ENCODE measurements around the gene C2CD4D.

The C2CD4D gene

DNA sequence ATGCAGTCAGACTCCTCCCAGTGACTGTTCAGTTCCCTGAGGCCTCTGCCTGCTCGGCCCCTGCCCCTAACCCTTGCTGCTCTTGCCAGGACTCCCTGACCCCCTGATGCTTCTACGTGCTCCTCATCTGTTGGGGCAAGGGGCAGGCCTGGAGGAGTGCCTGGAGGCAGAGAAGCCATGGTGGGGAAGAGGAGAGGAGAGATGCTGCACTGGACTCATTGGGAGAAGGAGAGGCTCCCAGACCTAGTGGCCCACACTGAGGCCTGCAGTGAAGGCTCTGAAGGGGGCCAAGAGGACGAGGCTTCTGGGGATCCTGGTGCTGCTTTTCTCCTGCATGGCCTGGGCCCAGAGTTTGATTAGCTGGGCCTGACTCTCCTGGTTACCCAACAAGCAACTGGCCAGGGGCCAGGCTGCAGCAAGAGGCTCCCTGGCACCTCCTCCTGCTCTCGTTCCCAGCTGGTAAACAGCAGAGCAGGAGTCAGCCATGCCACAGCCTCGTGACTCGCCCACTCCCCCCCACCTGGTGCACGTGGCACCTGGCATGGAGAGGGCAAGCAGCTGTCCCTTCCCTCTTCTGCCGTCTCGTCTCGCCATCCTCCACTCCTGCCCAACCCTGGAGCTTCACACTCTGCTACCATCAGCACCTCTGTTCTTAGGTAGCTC lies 7.2 kb downstream of the C2CD4D start:
- no peak for DNase-seq

- no peak for DNase-seq
Measured at GRCh38 chr1:151831605-151832004, 8.0 kb downstream of the C2CD4D start, which contains the start of gene RORC. TSS of gene RORC (minus strand) at chr1:151831802. CDS start at chr1:151831764, 38 bp downstream.

DNA sequence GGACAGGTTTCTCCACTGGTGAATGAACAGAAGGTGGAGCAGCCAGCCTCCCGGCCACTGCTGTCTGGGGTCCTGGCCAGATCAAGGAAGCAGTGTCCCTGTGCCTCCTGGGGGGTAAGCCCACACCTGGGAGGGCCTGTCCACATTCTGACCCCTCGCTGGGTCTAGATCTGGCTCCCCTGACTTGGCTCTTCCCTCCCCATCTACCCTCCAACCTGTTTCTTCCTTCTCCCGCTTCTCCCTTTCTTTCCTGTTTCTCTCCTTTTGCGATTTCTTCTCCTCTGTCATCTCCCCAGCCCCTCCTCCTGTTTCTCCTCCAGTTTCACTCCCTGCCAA lies 8.4 kb downstream of the C2CD4D start:
- no peak for DNase-seq

- DNase-seq: no peak
Measured at GRCh38 chr1:151830055-151830454, 9.6 kb downstream of the C2CD4D start.

GRCh38 chr1:151829352-151830046 lies 10.1 kb downstream of the C2CD4D start:
- no peak for DNase-seq

DNA sequence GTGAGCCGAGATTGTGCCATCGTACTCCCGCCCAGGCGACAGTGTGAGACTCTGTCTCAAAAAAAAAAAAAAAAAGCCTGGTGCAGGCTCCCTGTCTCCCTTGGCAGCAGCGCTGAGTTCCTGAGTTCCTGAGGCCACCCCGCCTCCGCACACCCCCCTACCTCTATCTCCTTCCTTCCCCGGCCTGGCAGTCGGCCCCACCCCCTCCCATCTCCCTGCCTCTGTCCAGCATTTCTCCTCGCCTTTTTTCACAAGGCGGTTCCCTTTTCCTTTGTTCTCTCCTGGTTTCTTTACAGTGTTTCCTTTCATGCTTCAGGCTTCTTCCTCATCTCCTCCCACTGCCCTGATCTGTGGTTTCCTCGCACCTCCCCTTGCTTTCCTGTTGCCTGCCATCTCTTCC lies 10.7 kb downstream of the C2CD4D start:
- DNase-seq: no peak

GRCh38 chr1:151827853-151828252 lies 11.8 kb downstream of the C2CD4D start:
- DNase-seq: no peak

DNA sequence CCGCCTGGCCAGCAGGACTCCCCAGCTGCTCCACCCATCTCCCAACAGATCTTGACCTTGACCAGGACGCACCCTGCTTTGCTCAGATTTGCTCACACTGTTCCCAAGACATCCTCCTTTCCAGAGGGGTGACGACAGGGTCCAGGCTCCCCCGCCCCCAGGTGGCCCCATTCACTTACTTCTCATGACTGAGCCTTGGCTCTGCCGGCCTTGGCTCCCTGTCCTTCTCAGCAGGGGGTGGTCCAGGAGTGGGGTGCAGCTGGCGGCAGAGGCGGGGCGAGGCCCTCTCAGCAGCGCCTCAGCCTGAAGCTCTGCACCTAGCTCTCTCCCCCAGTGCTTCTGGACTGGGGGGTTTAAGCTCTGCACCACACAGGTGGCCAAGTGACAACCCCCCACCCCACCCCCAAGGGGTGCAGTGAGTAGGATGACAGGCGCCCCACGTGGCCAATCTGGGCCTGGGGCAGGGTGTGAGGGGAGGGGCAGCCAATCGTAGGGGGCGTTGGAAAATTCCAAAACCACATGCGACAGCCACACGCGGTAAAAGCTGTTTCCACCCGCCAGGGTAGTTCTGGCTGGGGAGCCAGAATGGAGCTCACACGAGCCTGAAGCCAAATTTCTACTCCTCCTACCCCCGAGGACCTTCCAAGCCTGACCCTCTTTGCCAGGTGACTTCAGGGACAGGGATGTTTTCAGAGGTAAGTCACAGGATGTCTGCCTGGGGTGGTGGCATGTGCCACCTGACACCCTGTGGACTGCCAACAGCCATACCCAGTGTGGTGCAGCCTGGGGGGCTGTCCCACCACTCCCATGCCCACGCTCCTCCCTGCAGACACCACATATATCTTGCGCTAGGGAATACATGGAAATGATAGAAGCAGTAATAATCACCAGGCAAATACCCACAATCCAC lies 13.6 kb downstream of the C2CD4D start:
- DNase-seq: no peak

- no peak for DNase-seq
Measured at GRCh38 chr1:151825204-151825603, 14.4 kb downstream of the C2CD4D start.

DNA sequence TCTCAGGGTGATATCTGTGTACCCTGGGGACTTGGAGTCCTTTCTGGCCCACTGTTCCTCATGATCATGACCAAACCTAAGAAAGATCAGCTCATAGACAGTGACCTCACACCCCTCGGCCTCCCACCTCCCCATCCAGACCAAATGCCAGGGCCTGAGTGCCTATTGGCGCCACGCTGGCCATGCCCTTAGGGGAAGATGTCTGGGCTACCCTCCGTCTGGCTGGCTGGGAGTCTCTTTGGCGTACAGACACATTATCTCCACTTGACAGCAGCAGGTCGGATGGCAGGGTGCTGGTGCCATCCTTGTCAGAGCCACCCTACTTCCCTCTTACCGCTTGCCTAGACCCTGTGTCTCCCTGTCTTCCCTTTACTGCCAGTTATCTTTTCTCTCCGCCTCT lies 16.4 kb downstream of the C2CD4D start:
- no peak for DNase-seq

DNA sequence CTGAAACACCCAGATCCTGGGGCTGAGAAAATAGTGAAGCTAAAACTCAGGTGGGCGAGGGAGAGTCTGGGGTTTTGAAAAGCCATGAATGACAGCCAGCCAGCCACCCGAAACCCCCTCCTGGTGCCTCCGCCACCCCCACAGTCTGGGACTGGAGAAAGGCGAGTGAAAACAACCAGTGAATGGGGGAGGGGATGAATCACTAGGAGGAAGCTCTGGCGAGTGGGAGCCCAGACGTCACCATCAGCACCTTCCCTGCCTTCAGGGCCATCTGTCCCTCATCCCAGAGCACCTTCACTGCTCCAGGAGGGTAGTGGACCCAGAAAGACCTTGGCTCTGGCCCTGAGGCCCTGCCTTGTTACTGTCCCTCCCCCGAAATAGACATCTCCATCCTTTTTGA lies 17.2 kb downstream of the C2CD4D start:
- DNase-seq: no peak

GRCh38 chr1:151820940-151821339 lies 18.7 kb downstream of the C2CD4D start:
- DNase-seq: no peak

GRCh38 chr1:151819976-151820623 lies 19.5 kb downstream of the C2CD4D start:
- DNase-seq: no peak

DNA sequence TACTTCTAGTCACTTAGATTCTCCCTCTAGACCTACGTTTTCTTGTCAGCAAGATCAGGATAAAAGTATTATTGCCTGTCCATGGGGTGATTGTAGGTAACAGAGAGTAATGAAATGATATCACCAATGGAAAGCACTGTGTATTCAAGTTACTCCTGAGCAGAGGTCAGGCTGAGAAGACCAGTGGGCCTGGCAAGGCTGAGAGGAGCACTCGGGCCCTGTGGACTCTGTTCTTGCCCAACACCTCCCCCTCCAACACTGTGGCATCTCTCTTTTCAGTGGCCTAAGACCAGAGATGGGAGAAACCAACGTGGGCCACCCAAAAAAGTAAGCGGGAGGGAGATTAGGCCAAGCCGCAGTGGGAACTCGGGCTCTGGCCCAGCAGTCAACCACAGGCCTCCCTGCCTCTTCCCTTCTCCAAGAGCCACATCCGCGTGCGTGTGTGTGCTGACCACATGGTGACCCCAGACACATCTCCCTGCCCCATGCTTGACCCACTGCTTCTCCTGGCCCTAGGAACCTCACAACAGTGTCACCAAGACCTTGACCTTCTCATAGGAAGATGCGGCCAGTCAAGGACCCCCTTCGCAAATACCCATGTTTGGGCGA lies 20.3 kb downstream of the C2CD4D start:
- no peak for DNase-seq

GRCh38 chr1:151817353-151817730 lies 22.3 kb downstream of the C2CD4D start:
- no peak for DNase-seq

DNA sequence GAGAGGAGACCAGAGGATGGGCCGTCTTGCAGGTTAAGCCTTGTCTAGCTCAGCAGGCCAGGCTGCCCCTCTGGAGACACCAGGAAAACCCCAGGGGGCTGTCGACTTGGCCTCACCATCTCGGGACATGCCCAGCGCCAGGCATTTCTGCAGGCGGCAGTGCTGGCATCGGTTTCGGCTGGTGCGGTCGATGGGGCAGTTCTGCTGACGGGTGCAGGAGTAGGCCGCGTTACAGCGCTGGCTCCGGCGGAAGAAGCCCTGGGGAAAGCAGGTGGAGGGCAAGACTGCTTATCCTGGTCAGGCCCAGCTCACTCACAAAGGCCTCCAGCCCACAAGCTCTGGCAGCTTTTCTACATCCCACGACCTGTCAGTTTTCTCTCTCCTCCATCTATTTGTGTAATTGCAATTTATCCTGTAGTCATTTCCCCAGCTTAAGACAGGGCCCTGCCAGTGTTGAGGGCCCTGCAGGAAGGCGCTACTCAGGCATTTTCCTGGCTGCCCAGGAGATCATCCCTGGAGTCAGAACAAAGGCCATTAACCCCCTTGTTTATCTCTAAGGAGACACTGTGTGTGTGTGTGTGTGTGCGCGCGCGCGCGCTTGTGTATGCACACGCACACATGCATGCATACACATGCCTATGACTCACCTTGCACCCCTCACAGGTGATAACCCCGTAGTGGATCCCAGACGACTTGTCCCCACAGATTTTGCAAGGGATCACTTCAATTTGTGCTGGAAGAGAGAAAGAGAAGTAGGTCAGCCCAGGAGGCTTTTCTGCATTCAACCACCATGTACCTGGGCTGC lies 22.9 kb downstream of the C2CD4D start:
- DNase-seq: no peak

- DNase-seq: peak; percentile 26
Measured at GRCh38 chr1:151815716-151816327, 23.8 kb downstream of the C2CD4D start.

DNA sequence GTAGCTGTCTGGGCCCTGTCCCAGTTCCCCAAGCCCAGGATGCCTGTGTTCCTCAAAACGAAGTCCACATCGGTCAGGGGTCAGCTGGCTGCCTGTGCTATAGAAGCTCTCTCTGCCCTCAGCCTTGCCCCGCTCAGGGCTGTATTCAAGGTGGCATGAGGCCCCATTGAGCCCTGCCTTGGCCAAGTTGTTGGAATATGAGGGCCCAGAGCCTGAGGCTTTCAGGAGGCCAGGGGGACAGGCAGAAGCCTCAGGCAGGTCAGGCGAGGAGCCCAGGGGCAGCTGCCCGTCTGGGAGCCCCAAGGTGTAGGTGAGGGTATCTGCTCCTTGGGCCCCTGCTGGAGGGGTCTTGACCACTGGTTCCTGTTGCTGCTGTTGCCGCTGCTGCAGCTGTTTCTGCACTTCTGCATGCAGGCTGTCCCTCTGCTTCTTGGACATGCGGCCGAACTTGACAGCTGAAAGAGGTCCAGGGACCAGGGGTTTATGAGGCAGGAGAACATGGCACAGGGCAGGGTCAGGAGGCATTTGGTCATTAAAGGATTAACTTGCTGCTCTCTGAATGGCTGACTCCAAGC lies 24.6 kb downstream of the C2CD4D start:
- DNase-seq: no peak

DNA sequence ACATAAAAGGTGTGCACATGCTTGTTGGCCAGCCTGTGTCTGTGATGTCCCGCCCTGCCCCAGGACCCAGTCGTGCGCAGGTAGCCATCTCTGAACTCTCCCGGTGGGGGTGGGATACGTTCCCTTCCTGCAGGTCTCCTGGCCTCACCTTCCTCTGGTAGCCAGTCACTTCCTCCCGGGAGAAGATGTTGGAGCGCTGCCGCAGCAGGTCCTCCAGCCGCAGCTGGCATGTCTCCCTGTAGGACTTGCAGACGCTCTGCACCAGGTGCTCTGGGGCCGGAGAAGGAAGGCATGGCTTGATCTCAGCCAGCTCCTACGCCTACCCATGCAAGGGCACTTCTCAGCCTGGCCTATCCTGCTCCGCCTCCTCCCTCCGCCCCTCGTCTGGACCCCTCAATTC lies 25.2 kb downstream of the C2CD4D start:
- DNase-seq: no peak

DNA sequence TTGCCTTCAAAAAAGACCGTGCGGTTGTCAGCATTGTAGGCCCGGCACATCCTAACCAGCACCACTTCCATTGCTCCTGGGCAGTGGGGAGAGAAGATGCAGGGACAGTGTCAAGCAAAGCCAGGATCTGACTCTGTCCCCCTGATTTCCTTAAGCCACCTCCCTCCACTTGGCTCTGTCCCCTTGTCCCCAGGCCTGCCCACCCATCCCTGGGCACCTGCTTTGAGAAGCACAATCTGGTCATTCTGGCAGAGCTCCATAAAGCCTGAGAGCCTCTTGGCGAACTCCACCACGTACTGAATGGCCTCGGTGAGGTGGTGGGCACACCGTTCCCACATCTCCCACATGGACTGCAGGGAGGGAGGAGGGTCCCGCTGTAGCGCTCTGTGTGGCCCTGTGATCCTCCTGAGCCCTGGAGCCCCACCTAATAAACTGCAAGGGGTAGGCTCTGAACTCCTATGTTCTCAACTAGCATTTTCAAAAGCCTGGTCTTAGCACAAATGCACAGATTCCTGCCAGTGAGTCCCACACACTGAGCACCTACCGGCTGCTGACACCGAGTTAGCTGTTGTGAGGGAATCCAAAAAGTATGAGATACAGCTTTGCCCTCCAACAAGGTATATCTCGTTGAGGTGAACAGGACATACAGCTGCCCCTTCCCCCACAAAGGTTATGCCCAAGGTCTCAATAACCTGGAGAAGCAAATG lies 26.2 kb downstream of the C2CD4D start:
- no peak for DNase-seq
